ENCODE results near the gene TIGD6.

DNA sequence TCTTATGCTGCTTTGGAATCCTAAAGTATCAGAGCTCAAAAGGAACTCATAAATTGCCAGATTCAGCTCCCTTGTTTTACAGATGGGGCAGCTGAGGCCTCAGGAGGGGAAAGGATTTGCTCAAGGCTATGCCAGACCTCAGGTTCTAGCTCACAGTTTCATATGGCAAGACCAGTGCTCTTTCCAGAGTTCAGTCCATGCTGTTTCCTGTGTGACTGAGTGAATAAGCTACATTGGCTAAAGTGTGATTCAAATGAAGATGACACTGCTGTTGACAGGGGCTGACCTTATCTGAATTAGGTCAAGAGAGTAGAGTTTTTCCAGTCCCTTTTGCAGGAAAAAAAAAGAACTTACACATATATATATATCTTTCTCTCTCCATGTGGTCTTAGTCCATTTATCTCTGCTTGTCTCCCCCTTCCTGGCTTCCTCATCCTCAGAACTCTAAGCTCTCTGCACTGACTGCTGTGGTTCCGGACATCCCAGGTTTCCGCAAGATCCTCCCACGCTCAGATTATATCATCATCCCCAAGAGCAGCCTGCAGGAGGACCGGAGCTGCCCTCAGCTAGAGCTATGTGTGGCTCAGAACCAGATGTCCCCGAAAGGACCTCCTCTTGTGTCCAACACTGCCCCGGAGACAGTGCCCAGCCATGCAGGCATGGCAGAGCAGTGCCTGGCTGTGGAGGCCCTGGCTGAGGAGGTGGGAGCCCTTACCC, 9.4 kb upstream of the TIGD6 start:
- TF ChIP-seq ESRRA (CRISPR knock-in tag; IDR thresholded peaks at IDR 0.05; ENCODE audit: borderline replicate concordance), result no peak
- TF ChIP-seq, protein P1, sequence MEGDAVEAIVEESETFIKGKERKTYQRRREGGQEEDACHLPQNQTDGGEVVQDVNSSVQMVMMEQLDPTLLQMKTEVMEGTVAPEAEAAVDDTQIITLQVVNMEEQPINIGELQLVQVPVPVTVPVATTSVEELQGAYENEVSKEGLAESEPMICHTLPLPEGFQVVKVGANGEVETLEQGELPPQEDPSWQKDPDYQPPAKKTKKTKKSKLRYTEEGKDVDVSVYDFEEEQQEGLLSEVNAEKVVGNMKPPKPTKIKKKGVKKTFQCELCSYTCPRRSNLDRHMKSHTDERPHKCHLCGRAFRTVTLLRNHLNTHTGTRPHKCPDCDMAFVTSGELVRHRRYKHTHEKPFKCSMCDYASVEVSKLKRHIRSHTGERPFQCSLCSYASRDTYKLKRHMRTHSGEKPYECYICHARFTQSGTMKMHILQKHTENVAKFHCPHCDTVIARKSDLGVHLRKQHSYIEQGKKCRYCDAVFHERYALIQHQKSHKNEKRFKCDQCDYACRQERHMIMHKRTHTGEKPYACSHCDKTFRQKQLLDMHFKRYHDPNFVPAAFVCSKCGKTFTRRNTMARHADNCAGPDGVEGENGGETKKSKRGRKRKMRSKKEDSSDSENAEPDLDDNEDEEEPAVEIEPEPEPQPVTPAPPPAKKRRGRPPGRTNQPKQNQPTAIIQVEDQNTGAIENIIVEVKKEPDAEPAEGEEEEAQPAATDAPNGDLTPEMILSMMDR (IDR thresholded peaks at IDR 0.05), result no peak
- no peak for TF ChIP-seq ATF1 (CRISPR knock-in tag; IDR thresholded peaks at IDR 0.05)
- TF ChIP-seq, protein P2, sequence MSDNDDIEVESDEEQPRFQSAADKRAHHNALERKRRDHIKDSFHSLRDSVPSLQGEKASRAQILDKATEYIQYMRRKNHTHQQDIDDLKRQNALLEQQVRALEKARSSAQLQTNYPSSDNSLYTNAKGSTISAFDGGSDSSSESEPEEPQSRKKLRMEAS (CRISPR knock-in tag; IDR thresholded peaks at IDR 0.05), result no peak
- TF ChIP-seq NFE2L1 (CRISPR knock-in tag; IDR thresholded peaks at IDR 0.05), result no peak
- TF ChIP-seq, protein P3, sequence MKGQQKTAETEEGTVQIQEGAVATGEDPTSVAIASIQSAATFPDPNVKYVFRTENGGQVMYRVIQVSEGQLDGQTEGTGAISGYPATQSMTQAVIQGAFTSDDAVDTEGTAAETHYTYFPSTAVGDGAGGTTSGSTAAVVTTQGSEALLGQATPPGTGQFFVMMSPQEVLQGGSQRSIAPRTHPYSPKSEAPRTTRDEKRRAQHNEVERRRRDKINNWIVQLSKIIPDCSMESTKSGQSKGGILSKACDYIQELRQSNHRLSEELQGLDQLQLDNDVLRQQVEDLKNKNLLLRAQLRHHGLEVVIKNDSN (CRISPR knock-in tag; IDR thresholded peaks at IDR 0.05), result no peak
- TF ChIP-seq, protein P4, sequence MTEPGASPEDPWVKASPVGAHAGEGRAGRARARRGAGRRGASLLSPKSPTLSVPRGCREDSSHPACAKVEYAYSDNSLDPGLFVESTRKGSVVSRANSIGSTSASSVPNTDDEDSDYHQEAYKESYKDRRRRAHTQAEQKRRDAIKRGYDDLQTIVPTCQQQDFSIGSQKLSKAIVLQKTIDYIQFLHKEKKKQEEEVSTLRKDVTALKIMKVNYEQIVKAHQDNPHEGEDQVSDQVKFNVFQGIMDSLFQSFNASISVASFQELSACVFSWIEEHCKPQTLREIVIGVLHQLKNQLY (CRISPR knock-in tag; IDR thresholded peaks at IDR 0.05), result no peak
- no peak for TF ChIP-seq ZBTB21 (CRISPR knock-in tag; IDR thresholded peaks at IDR 0.05; ENCODE audit: borderline replicate concordance)
- TF ChIP-seq NFYB (CRISPR knock-in tag; conservative IDR thresholded peaks at IDR 0.05; ENCODE audit: low read depth), result no peak
- TF ChIP-seq TEAD4 (CRISPR knock-in tag; IDR thresholded peaks at IDR 0.05), result no peak
- no peak for TF ChIP-seq JUN (CRISPR knock-in tag; IDR thresholded peaks at IDR 0.05)
- no peak for TF ChIP-seq KAT7 (CRISPR knock-in tag; IDR thresholded peaks at IDR 0.05; ENCODE audit: borderline replicate concordance)

Measured in WTC11 (cell line).